AG08395 (cell line): ENCODE data around the gene NOL9.
A peak's percentile ranks its signal among the peaks of the same experiment; 100 is the strongest.

Experiments used
- DNase-seq: peaks from one replicate; pipeline ENCODE4 v3.0.0; 2012; ENCODE audit warnings: mixed read lengths, low spot score

Gene NOL9

GRCh38 chr1:6590046-6590445 is 35.7 kb upstream of the NOL9 start:
- no peak for DNase-seq

- DNase-seq, result peak; percentile 12
Measured at GRCh38 chr1:6588893-6589520, 34.7 kb upstream of the NOL9 start.

- DNase-seq, result no peak
Measured at GRCh38 chr1:6588128-6588892, 34.0 kb upstream of the NOL9 start.

GRCh38 chr1:6587261-6588005 is 33.1 kb upstream of the NOL9 start:
- no peak for DNase-seq

GRCh38 chr1:6586404-6586816 is 32.1 kb upstream of the NOL9 start:
- DNase-seq, result no peak

GRCh38 chr1:6585841-6586240 is 31.5 kb upstream of the NOL9 start:
- DNase-seq, result no peak

GRCh38 chr1:6585081-6585722 is 30.9 kb upstream of the NOL9 start:
- DNase-seq, result no peak

GRCh38 chr1:6584126-6585080 is 30.1 kb upstream of the NOL9 start:
- DNase-seq, result no peak

- no peak for DNase-seq
Measured at GRCh38 chr1:6582370-6582769, 28.1 kb upstream of the NOL9 start.

- no peak for DNase-seq
Measured at GRCh38 chr1:6581561-6582305, 27.4 kb upstream of the NOL9 start.

- peak; percentile 17 for DNase-seq
Measured at GRCh38 chr1:6580593-6581409, 26.5 kb upstream of the NOL9 start.

- peak; percentile 11 for DNase-seq
Measured at GRCh38 chr1:6580119-6580592, 25.8 kb upstream of the NOL9 start.

GRCh38 chr1:6579374-6580118 is 25.2 kb upstream of the NOL9 start, which contains the start of gene ZBTB48:
TSS of gene ZBTB48 (plus strand) at chr1:6579994. CDS start at chr1:6580610, 616 bp downstream.
- peak; percentile 100 for DNase-seq

- DNase-seq, result no peak
Measured at GRCh38 chr1:6578624-6579373, 24.5 kb upstream of the NOL9 start.

- DNase-seq, result peak; percentile 46
Measured at GRCh38 chr1:6577831-6578525, 23.7 kb upstream of the NOL9 start.

GRCh38 chr1:6574818-6575217 is 20.5 kb upstream of the NOL9 start:
- DNase-seq, result no peak

- no peak for DNase-seq
Measured at GRCh38 chr1:6574025-6574620, 19.8 kb upstream of the NOL9 start.
